ENCODE data around the gene DMXL1.

The DMXL1 gene

GRCh38 chr5:119077444-119077843, 6.6 kb downstream of the DMXL1 start:
- TF ChIP-seq, protein P1, sequence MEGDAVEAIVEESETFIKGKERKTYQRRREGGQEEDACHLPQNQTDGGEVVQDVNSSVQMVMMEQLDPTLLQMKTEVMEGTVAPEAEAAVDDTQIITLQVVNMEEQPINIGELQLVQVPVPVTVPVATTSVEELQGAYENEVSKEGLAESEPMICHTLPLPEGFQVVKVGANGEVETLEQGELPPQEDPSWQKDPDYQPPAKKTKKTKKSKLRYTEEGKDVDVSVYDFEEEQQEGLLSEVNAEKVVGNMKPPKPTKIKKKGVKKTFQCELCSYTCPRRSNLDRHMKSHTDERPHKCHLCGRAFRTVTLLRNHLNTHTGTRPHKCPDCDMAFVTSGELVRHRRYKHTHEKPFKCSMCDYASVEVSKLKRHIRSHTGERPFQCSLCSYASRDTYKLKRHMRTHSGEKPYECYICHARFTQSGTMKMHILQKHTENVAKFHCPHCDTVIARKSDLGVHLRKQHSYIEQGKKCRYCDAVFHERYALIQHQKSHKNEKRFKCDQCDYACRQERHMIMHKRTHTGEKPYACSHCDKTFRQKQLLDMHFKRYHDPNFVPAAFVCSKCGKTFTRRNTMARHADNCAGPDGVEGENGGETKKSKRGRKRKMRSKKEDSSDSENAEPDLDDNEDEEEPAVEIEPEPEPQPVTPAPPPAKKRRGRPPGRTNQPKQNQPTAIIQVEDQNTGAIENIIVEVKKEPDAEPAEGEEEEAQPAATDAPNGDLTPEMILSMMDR (IDR thresholded peaks at IDR 0.05; ENCODE audit: control insufficient read depth, extremely low read depth, insufficient read depth): no peak
- no peak overlapping the region for H3K4me3 ChIP-seq (ENCODE audit: low read depth, low read length)
- no peak for DNase-seq (ENCODE audit: low read depth)

GRCh38 chr5:119078071-119078846, 7.4 kb downstream of the DMXL1 start:
- H3K4me3 ChIP-seq (ENCODE audit: low read depth, low read length): no peak overlapping the region
- DNase-seq (ENCODE audit: low read depth): no peak
- TF ChIP-seq, protein P1 (IDR thresholded peaks at IDR 0.05; ENCODE audit: control insufficient read depth, extremely low read depth, insufficient read depth): no peak

GRCh38 chr5:119078861-119079260, 8.0 kb downstream of the DMXL1 start:
- H3K4me3 ChIP-seq (ENCODE audit: low read depth, low read length): no peak overlapping the region
- TF ChIP-seq, protein P1 (IDR thresholded peaks at IDR 0.05; ENCODE audit: control insufficient read depth, extremely low read depth, insufficient read depth): no peak
- no peak for DNase-seq (ENCODE audit: low read depth)

DNA sequence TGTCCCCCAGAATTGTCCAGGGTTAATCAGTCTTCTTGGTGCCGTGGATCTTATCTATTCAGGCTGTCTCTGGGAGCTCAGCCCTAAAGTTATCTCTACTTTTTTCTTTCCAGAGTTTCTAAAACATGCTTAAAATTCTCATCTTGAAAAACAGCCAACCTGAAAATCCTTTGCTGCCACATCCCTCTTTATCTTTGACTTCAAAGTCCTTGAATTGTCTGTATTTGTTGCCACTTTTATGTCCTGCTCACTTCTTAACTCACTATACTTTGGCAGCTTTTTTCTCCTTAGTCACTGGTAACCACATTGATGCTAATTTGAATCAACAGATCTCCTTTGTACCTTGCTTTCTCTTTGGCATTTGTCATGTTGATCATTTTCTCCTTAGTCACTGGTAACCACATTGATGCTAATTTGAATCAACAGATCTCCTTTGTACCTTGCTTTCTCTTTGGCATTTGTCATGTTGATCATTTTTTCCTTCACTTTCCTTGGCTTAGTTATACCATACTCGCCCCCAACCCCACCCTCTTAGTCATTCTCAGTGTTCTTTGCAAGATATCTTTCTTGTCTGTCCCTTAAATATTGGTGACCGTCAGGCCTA, 8.5 kb downstream of the DMXL1 start:
- no peak overlapping the region for H3K4me3 ChIP-seq (ENCODE audit: low read depth, low read length)
- TF ChIP-seq, protein P1 (IDR thresholded peaks at IDR 0.05; ENCODE audit: control insufficient read depth, extremely low read depth, insufficient read depth): no peak
- DNase-seq (ENCODE audit: low read depth): no peak

- no peak overlapping the region for H3K4me3 ChIP-seq (ENCODE audit: low read depth, low read length)
- no peak for DNase-seq (ENCODE audit: low read depth)
- TF ChIP-seq, protein P1 (IDR thresholded peaks at IDR 0.05; ENCODE audit: control insufficient read depth, extremely low read depth, insufficient read depth): no peak
These were observed 10.0 kb downstream of the DMXL1 start for GRCh38 chr5:119080936-119081335.

GRCh38 chr5:119082691-119083090, 11.8 kb downstream of the DMXL1 start:
- TF ChIP-seq, protein P1 (IDR thresholded peaks at IDR 0.05; ENCODE audit: control insufficient read depth, extremely low read depth, insufficient read depth): no peak
- peak; percentile 53 for DNase-seq (ENCODE audit: low read depth)
- no peak overlapping the region for H3K4me3 ChIP-seq (ENCODE audit: low read depth, low read length)
